ENCODE measurements around the gene GCA.

The GCA gene

DNA sequence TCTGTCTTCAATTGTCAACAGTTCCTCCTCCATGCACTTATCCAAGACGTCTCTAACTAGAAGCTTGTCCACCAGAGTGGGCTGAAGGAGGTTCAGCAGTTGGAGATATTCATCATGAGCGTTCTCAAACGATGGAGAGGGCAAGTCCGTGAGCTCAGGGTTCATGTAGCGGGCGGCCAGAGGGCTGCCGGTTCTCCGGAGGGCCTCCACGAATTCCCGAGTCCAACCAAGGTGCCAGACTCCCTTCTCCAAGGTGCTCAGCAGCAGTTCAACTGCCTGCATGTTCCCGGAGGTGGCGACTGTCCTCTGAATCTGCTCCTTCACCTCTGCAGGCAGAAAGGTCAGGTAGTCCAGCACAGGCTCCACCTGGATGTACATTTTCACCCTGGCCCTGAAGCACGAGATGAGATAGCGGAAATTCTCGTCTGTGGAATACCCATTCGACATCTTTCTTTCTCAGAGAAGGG lies 26.0 kb upstream of the GCA start:
- peak overlapping the region; percentile 61 for H3K4me3 ChIP-seq (ENCODE audit: low read depth, low read length)
- TF ChIP-seq, protein P1, sequence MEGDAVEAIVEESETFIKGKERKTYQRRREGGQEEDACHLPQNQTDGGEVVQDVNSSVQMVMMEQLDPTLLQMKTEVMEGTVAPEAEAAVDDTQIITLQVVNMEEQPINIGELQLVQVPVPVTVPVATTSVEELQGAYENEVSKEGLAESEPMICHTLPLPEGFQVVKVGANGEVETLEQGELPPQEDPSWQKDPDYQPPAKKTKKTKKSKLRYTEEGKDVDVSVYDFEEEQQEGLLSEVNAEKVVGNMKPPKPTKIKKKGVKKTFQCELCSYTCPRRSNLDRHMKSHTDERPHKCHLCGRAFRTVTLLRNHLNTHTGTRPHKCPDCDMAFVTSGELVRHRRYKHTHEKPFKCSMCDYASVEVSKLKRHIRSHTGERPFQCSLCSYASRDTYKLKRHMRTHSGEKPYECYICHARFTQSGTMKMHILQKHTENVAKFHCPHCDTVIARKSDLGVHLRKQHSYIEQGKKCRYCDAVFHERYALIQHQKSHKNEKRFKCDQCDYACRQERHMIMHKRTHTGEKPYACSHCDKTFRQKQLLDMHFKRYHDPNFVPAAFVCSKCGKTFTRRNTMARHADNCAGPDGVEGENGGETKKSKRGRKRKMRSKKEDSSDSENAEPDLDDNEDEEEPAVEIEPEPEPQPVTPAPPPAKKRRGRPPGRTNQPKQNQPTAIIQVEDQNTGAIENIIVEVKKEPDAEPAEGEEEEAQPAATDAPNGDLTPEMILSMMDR (IDR thresholded peaks at IDR 0.05; ENCODE audit: borderline replicate concordance, insufficient read depth, low read depth, low read length), result no peak

DNA sequence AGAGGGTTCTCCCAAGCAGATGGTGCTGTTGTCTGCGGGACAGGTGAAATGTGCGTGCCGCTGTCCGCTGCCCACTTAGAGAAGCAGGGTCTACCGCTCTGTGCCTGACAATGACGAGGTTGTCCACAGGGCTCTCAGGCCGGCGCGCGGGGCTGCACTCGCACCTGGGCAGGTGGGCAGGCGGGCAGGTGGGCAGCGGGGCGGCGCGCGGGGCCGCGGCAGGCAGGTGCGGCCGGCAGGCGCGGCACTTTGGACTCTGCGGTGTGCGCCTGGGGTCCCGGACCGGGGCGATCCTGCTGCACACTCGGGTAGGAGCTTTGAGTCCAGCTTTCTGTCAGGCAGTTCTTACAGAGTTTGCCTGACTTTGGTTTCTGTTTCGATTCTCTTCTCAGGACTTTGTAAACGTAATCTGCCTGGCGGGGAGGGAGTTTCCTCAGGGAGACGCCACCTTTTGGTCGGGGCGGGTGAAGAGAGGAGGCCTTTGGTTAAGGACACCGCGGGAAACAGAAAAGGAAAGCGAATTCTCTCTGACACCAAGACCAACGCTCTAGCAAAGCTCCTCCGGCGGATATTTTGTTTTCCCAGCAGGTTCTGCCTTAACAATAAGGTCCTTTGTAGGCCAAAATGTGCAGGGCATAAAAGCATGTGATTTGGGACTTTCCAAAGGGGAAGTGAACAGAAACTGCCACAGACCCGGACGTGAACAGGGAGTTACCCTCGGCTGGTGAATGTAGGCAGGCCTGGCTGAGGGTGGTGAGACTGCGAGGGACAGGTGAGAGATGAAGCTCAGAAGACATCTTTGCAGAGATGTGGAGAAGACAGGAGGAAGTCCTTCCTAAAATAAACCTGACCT lies 25.4 kb upstream of the GCA start, which contains the start of gene IFIH1:
IFIH1 (minus strand) TSS at position 357 of the 853 bp plus-strand sequence. CDS start 377 bp downstream, outside the sequence.
- peak within 1 kb of the TSS; percentile 61 for H3K4me3 ChIP-seq (ENCODE audit: low read depth, low read length)
- TF ChIP-seq, protein P1 (IDR thresholded peaks at IDR 0.05; ENCODE audit: borderline replicate concordance, insufficient read depth, low read depth, low read length), result no peak

GRCh38 chr2:162320864-162321517 lies 22.9 kb upstream of the GCA start:
- H3K4me3 ChIP-seq (ENCODE audit: low read depth, low read length), result no peak overlapping the region
- TF ChIP-seq, protein P1 (IDR thresholded peaks at IDR 0.05; ENCODE audit: borderline replicate concordance, insufficient read depth, low read depth, low read length), result no peak

DNA sequence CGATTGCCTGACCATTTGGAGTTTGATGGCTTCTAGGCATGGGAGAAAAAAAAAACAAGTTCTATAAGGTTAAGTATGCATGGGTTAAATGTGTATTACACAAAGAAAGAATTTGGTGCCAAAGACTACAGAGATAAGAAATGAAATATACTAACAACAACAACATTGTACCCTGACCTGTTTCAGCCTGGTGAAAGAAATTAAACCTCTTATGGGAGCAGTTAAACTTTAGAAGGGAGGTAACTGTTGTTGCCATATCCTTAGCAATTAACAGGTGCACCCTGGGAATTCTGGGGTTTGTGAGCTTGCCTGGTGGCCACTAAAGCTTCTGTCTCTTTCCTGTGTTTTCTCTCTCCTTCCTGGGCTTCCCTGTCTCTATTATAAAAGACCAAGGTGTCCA lies 19.0 kb upstream of the GCA start:
- TF ChIP-seq, protein P1 (IDR thresholded peaks at IDR 0.05; ENCODE audit: borderline replicate concordance, insufficient read depth, low read depth, low read length), result no peak
- H3K4me3 ChIP-seq (ENCODE audit: low read depth, low read length), result no peak overlapping the region

GRCh38 chr2:162327134-162327769 lies 16.7 kb upstream of the GCA start:
- H3K4me3 ChIP-seq (ENCODE audit: low read depth, low read length), result no peak overlapping the region
- TF ChIP-seq, protein P1 (IDR thresholded peaks at IDR 0.05; ENCODE audit: borderline replicate concordance, insufficient read depth, low read depth, low read length), result peak; percentile 52; the same call in 1 of the 2 replicates

- TF ChIP-seq, protein P1 (IDR thresholded peaks at IDR 0.05; ENCODE audit: borderline replicate concordance, insufficient read depth, low read depth, low read length), result no peak
Measured at GRCh38 chr2:162327806-162328205, 16.1 kb upstream of the GCA start.

More at GRCh38 chr2:162327806-162328205, 16.1 kb upstream of the GCA start:
- no peak overlapping the region for H3K4me3 ChIP-seq (ENCODE audit: low read depth, low read length)
